Measurements from ENCODE around the gene SORT1. TPM values are rescaled to one million over a fixed set of nuclear protein-coding genes. Genes with fewer than 3 reads are reported as not detected.
"Not testable (repeated sequence)": the region's sequence is repeated elsewhere in the genome, so short reads cannot be mapped to it uniquely, and the experiment has no call there.

Gene SORT1
- total RNA-seq = 14.5 and 18.4 TPM in 2 replicates

DNA sequence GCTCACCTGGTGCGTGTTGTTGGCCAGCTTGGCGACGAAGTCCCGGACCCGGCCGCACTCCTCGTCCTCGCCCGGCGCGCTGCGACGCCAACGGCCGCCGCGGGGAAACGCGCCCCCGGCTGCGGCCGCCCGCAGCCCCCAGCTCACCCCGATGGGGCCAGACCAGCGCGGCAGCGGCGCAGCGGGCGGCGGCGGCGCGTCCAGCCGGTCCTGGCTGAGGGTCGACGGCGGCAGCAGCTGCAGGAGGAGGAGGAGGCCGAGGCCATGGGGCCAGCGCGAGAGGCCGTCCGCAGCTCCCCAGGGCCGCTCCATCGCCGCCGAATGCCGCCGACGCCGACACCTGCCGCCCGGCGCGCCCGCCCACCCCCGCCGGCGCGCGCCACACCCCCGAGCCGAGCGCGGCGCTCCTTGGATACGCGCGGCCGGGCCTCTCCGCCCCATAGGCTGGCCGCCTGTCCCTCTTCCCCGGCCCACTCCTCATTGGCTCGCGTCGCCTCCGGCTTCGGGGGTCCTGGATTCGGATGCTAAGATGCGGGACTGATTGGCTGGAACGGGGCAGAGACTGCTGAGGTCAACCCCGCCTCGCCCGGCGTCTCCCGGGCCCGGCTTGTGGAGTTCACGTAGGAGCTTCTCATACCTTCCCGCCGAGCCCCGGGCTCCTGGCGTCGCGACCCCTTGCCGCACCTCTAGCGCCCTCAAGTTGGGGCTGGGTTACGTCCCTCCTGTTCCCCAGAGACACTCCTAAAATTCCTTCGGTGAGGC lies at the start of gene SORT1:
Gene SORT1 (minus strand): TSS at position 338 of the 762 bp plus-strand sequence. CDS start 26 bp downstream, at position 312.
- DNase-seq (ENCODE audit: low read depth, low spot score) = peak; percentile 47

DNA sequence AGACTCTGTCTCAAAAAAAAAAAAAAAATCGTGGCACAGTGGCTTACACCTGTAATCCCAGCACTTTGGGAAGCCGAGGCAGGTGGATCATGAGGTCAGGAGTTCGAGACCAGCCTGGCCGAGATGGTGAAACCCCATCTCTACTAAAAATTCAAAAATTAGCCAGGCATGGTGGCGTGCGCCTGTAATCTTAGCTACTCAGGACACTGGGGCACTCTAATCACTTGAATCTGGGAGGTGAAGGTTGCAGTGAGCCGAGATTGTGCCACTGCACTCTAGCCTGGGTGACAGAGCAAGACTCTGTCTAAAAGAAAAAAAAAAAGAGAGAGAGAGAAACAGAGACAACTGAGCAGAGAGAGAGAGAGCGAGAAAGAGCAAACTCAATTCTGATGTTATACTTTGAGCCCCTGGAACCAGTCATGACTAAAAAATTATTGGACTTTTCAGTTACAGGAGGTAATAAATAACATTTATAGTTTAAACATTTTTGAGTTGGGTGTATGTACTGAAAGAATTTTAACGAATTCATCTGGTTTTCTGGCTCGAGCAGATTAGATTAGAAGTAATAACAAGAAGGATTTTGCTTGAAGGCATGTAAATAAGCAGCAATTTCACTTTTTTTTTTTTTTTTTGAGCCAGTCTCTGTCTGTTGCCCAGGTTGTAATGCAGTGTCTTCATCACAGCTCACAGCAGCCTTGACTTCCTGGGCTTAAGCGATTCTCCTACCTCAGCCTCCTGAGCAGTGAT lies 48.4 kb upstream of the SORT1 start:
- DNase-seq (ENCODE audit: low read depth, low spot score) = not testable (repeated sequence)

DNA sequence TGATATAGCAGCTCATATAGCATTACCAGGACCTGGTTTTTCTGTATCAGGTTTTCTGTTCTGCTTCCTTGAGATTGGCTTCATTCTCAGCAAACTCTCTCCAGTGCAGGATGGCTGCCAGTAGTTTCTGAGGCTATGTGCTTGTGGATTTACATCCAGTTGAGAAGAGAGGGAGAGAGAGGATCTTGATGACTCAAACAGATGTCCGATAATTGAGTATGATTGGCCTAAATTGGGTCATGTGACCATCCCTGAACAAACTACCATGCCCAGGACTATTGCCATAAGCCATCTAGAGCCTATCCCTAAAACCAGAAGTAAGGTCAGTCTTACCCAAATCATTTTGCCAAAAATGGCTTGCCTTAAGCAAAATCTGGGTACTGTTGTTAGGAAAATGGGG lies 46.6 kb upstream of the SORT1 start:
- no peak for DNase-seq (ENCODE audit: low read depth, low spot score)

DNA sequence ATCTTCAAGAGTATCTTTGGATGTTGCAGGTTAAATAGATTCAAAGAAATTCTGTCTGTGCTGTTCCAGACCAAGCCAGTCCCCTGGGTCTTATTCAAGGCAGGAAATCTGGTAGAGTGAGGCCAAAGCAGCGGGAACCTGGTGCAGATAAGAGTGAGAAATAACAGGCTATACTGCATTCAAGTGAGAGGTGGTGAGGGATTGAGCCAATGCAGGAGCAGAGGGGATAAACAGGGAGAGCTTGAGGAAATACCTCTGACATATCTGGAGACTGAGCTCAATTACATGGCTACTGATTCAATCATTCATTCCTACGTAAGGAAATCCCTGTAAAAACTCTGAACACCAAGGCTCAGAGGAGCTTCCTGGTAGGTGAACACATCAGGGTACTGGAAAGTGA lies 45.8 kb upstream of the SORT1 start:
- no peak for DNase-seq (ENCODE audit: low read depth, low spot score)

DNA sequence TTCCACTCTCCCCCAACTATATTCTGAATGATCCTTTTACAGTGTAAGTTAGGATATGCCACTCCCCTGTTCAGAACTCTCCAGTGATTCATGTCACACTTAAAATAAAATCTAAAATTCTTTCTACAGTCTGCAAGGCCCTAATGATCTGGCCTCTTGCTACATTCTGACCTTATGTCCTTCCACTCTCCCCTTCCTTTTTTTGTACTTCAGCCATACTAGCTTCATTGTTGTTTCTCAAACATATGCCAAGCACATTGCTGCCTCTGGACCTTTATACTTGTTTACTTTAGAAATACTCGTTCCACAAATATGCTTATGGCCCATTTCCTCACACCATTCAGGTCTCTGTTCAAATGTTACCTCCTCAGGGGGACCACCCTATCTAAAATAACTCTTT lies 43.4 kb upstream of the SORT1 start:
- DNase-seq (ENCODE audit: low read depth, low spot score) = no peak

DNA sequence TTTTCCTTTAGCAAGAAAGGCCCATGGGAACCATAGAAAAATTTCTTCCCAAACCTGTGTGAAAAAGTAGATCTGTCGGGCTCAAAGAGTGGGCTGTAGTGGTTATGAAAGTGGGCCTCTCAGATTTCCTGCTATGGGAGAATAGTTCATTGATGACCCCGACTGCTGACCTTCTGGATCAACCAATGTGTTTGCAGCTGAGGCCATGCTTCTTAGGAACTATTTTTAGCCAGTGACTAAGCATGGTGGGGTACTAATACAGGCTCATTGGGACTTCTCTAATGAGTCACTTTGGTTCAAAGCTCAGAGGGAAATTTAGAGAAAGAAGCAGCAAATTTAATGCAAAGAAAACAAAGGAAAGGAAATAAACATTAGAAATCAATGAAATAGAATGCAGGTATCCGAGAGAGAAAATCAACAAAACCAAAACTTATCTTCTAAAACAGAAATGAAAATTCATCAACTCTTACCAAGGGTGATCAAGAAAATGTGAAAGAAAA lies 41.1 kb upstream of the SORT1 start:
- DNase-seq (ENCODE audit: low read depth, low spot score) = no peak

DNA sequence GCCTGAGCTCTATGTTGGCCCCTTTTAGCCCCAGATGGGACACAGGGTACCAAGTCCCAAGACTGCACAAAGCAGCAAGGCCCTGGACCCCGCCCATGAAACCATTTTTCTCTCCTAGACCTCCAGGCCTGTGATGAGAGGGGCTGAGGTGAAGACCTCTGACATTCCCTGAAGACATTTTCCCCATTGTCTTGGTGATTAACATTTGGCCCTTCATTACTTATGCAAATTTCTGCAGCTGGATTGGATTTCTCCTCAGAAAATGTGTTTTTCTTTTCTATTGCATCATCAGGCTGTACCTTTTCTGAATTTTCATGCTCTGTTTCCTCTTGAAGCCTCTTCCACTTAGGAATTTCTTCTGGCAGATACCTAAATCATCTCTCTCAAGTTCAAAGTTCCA lies 36.8 kb upstream of the SORT1 start:
- DNase-seq (ENCODE audit: low read depth, low spot score) = no peak

DNA sequence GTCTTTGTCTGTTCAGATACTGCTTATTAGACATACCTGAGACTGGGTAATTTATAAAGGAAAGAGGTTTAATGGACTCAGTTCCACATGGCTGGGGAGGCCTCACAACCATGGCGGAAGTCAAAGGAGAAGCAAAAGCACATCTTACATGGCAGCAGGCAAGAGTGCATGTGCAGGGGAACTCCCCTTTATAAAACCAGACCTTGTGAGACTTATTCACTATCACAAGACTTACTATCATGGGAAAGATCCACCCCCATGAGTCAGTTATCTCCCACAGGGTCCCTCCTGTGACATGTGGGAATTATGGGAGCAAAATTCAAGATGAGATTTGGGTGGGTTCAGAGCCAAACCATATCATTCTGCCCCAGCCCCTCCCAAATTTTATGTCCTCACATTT lies 35.6 kb upstream of the SORT1 start:
- DNase-seq (ENCODE audit: low read depth, low spot score) = no peak

DNA sequence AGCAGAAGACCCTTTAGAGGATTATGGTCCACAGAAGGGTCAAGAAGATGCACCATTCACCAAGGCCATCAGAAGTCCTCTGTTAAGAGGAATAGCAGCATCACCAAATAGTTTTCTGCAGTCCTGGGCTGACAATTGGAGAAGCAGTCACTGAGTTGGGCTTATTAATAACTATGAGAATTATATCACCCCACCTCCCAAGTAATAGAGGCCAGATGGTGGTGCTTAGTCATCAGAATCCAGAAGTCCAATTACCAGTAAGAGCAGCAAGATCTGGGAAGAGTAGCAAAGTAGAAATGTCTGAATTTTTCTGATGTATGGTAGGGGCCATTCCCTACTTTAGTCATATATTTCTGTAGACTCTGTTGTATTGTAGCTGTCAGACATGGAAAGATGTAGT lies 34.6 kb upstream of the SORT1 start:
- DNase-seq (ENCODE audit: low read depth, low spot score) = no peak

DNA sequence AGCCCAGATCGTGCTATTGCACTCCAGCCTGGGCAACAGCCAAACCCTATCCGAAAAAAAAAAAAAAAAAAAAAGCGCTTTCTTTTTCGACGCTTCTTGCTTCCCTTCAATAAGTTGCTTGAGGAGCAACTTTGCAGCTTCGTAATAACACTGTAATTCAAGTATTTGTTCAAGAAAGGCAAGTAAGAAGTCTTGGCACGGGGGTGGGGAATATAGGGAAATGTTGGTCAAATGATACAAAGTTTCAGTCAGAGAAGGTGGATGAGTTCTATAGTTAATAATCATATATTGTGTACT lies 29.4 kb upstream of the SORT1 start:
- DNase-seq (ENCODE audit: low read depth, low spot score) = no peak

DNA sequence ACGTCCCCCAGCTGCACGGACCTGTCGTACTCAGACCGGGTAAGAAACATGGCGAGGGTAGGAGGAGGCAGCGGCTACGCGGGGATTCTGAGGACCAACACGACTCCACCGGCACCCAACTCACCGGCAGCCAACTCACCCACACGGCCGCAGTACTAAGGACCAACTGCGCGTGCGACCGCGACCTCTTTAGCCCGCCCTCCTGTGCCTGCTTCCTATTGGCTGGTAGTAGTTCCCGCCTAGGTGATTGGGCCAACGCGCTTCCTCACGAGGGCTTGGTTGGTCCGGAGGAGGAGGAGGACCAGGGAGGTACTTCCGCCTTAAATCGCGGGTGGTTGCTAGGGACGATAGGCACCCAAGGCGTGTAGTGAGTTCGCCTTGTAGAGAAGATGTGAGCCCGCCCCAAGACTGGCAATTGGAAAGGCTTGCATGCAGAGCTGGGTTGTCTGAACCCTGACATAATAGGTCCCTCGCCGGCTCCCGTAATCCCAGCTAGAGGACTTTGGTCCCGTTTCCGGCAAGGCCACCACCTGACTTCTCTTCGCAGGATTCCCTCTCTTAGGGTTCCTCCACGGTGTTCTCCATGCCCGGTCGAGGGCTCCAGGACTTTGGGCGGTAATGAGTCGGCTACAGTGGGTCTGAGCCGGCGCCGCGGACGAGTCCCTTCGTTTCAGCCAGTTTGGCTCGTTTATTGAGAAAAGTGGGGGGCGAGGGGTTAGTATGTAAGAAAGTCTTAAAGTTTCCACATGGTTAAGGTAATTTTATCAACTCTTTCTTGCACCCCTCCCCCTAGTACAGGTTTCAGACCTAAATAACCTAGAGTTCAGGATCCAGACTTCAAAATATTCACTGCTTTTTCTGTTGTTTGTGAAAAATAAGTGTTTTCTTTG lies 28.8 kb upstream of the SORT1 start, which contains the start of gene PSMA5:
Gene PSMA5 (minus strand): TSS at position 168 of the 890 bp plus-strand sequence. CDS start 118 bp downstream, at position 50.
- DNase-seq (ENCODE audit: low read depth, low spot score) = peak; percentile 98

DNA sequence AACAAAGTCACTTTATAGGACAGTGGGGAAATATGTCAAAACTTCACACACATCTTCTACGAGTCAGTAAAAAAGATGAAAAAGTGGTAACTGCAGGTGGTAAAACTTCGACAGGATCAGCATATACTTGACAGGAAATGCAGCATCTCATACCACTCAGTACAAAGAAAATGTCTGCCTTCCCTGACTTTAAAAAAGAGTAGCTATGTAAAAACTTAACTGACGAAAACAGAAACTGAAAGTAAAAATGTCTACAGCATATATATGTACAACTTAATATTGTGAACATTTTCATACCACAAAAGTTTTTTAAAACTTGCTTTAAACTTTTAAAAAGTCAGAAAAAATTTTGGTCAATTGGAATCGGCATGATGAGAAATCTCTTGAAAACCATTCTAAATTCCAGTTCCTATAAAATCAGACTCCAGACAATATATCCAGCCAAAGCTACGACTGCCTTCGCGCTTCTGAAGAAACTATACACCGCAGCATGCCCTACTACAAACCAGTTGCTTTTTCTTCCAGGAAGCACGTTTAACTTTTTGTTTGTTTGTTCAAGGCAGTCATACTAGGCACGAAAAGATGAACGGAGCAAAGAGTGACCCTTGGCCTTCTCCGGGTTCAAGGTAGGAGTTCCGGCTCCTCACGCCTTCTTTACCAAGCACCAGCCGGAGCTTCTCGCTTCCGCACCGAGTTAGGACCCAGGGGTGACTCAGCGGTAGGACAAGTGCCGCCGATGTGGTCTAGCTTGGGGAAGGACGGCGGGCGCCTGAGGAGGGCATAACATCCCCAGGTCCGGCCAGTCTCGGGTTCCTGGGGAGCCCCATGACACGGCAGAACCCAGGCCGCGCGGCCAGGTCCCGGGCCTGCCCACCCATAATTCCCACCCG lies 27.9 kb upstream of the SORT1 start:
- DNase-seq (ENCODE audit: low read depth, low spot score) = no peak

DNA sequence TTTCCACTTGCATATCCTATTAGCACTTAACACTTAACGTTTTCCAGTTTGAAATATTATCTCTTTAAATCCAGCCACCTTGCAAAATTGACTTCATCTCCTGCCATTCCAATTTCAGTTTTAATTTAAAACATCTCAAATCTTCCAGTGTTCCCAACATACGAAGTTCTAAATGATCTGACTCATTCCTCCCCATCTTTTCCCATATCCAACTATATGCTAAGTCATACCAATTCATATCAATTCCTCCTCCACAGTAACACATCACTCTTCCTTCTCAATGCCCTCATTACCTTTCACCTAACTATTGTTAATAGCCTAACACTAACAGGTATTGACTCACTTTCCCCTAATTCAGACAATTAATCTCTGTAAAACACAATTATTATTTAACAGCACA lies 25.8 kb upstream of the SORT1 start:
- no peak for DNase-seq (ENCODE audit: low read depth, low spot score)

DNA sequence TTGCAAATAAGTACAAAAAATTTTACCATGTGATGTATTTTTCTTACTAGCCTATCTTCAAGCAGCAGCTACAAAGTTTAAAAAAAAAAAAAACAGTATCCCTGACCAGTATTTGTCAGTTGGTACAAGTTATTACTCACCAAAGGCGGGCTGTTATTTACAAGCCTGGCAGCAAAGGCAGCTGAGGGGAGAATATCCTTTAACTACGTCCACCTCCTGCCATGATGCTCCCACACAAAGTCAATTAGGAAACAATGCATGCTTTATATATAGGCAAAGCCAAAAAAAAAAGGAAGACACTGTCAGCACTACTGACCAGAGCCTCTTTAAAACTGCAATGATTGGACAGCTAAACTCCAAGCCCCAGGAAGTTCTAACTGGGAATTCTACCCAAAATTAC lies 14.8 kb upstream of the SORT1 start:
- DNase-seq (ENCODE audit: low read depth, low spot score) = no peak

DNA sequence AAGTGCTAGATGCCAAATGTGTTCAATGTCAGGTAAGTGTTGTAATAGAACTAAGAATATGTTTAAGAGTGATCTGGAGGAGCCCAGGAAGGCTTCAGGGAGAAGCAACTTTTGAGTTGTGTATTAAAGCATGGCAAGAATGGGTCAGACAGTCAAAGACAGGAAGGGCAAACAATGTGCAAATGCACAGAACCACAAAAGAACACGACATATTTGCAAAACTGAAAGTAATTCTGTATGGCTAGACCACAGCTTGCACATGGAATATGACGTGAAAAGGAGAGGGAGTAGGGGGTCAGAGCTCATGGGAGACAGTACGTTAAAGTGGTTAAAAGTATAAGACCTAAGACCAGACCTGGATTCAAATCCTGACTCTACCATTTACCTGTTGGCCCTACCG lies 7.1 kb upstream of the SORT1 start:
- no peak for DNase-seq (ENCODE audit: low read depth, low spot score)

DNA sequence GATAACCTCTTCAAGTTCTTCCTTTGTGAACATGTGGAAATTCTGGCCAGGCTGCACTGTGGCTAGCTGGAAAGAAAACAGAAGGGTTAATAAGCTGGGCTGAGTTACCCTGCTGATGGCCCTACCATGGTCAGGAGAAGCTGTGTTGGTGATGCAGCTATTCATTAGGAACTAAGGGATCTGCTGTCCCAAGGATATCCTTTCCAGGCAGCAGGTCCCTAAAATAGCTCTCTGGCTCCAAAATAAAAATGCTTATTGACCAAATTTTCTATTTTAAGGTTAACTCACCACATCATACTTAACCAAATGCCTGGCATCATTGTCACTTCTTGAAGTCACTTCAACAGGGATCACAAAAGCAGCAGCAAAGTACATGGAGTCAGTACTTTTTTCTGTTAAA lies 4.3 kb upstream of the SORT1 start:
- no peak for DNase-seq (ENCODE audit: low read depth, low spot score)

DNA sequence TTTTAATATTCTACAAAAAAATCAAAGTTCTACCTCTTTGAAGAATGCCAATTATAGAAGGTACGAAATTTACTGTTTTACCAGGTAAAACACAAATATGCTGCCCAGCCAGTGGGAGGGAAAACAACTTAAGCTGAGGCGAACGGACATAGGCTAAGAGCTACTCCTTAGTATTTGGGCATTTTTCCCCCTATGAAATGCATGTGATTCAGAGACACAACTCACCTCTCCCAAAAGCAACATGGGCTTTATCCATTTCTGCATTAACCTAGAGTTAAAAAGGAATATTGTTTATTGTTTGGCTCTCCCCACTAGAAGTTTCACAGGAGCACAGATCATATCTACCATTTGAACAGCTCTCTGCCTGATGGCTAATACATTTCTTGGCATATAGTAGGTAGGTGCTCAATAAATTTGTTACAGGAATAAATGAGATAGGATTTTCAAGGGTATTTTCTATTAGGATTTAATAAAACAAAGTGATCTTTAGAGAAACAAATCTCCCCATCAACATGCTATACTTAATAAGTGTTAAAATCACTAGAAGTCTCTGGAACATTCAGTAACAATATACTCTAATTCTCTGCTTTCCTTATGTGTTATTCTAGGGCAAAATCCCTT lies 2.4 kb upstream of the SORT1 start:
- no peak for DNase-seq (ENCODE audit: low read depth, low spot score)

DNA sequence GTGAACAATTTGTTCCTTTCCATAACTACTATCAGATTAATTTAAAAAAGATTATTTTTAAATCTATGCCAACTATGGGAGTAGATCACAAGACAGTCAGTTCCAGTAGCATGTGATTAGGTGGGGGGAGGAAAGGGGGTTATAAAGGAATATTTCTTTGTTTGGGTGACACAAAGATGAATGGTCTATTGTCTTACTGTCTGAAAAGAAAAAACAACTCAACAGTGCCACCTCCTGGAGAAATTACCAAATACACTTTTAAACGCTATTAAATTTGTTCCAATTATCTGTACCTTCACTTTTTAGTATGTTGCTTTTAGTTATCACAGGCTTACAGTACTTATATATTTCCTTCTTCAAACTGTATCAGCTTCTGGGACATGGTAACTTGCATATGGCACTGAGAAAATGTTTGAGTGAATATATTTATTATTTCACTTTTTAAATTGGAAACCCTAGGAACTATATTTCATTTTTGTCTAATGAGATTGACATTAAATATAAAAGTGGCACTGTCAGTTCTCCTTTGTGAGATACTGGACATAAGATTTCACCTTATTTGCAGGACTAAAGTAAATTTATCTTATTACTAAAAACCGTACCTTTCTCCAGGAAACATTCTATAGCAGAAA lies 1.7 kb upstream of the SORT1 start:
- DNase-seq (ENCODE audit: low read depth, low spot score) = peak; percentile 32

DNA sequence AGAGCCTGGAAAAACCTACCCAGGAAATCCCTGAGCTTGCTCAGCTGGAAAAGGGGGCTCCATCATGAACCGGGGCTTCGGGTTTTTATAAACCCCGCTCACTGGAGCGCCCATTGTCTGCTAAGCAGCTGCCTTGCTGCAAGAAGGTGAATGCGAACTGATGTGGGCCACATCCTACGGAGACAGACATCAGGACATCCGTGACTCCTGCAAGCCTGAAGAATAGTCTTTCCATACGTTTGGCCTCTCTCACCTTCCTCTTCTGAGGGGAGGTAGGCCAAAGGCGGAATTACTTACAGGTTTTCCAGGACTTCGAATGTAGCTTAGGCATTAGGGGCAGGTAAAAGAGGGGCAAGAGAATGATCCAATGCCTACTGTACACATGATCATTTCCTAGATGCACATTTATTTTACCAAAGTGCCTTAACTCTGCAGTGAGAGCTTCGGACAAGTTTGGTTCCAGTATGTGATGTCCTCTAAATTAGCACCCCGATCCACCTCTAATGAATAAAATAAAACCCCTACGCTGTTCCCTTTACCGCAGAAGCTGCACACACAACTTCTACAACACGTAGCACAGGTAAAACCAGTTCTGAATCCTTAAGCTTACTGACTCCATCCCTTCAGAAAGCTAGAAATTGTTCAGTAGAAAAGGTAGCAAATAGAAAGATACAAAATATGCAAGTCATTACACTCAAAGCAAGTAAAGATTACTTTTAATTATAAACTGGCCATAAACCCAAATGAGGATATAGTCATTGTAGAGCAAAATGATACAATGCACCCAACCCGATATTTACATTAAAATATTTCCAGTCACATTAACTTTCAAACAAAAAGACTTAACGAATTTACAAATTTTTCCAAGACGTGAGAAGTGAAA lies 866 bp upstream of the SORT1 start:
- DNase-seq (ENCODE audit: low read depth, low spot score) = no peak

Data from pulmonary artery endothelial cell (primary cell).